ENCODE results near the gene SURF6. TPM values are rescaled to one million over a fixed set of nuclear protein-coding genes. Genes with fewer than 3 reads are reported as not detected.
"Not testable (repeated sequence)": the region's sequence is repeated elsewhere in the genome, so short reads cannot be mapped to it uniquely, and the experiment has no call there.

SURF6 gene
- total RNA-seq, 4 donors from 2014 or later = 16.1 to 41.2 (median 26.8) TPM

GRCh38 chr9:133380734-133381133 lies 44.7 kb upstream of the SURF6 start:
- Histone ChIP-seq H3K27ac (no peak overlapping the region), H3K4me1 (peaks cover 0 to 6% (median 2%) of the 10 kb centered on the region in 4 donors), H3K9me3 (no peaks in the 10 kb centered on the region), H3K4me3 (no peak overlapping the region), H3K27me3 (no peaks in the 10 kb centered on the region), H3K36me3 (no peaks in the 10 kb centered on the region)
- DNase-seq = no peak
- TF ChIP-seq, protein P1, sequence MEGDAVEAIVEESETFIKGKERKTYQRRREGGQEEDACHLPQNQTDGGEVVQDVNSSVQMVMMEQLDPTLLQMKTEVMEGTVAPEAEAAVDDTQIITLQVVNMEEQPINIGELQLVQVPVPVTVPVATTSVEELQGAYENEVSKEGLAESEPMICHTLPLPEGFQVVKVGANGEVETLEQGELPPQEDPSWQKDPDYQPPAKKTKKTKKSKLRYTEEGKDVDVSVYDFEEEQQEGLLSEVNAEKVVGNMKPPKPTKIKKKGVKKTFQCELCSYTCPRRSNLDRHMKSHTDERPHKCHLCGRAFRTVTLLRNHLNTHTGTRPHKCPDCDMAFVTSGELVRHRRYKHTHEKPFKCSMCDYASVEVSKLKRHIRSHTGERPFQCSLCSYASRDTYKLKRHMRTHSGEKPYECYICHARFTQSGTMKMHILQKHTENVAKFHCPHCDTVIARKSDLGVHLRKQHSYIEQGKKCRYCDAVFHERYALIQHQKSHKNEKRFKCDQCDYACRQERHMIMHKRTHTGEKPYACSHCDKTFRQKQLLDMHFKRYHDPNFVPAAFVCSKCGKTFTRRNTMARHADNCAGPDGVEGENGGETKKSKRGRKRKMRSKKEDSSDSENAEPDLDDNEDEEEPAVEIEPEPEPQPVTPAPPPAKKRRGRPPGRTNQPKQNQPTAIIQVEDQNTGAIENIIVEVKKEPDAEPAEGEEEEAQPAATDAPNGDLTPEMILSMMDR (IDR thresholded peaks at IDR 0.05) = no peak
- no peak for TF ChIP-seq POLR2A (IDR thresholded peaks at IDR 0.05)

GRCh38 chr9:133379153-133380086 lies 43.4 kb upstream of the SURF6 start:
- no peaks in the 10 kb centered on the region for H3K36me3 ChIP-seq
- no peaks in the 10 kb centered on the region for H3K27me3 ChIP-seq
- TF ChIP-seq, protein P1 (IDR thresholded peaks at IDR 0.05) = no peak
- no peak for TF ChIP-seq POLR2A (IDR thresholded peaks at IDR 0.05)
- H3K4me3 ChIP-seq = no peak overlapping the region
- no peak for DNase-seq
- H3K9me3 ChIP-seq = no peaks in the 10 kb centered on the region
- no peak overlapping the region for H3K27ac ChIP-seq
- H3K4me1 ChIP-seq = peaks cover 0 to 12% (median 6%) of the 10 kb centered on the region in 4 donors

DNA sequence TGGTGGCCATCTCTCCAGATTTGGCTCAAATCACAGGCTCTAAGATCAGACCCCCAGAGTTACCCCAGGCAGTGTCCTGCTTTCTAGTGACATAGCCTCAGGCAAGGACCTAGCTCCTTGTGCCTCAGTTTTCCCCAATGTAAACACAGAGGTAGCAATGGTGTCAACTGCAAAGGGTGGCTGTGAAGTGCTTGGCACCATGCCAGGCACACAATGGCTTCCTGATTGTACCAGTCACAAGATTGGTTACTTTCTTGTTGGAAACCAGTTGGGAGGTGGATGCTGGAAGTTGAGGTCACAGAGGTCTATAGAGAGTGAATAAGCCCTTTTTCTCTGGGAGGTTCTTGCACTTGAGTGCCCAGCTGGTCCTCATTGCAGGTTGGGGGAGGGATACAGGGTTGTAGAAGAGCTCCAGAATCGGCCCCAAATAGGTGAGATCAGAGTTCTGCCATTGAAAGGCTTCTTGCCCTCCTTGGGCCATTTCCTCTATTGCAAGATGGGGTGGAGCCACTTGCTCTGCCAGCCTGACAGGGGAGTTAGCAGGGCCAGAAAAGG lies 42.5 kb upstream of the SURF6 start:
- H3K4me3 ChIP-seq = no peak overlapping the region
- peaks cover 0 to 18% (median 9%) of the 10 kb centered on the region in 4 donors for H3K4me1 ChIP-seq
- TF ChIP-seq, protein P1 (IDR thresholded peaks at IDR 0.05) = no peak
- TF ChIP-seq POLR2A (IDR thresholded peaks at IDR 0.05) = no peak
- H3K36me3 ChIP-seq = peaks cover 0 to under 1% (median 0%) of the 10 kb centered on the region in 3 donors
- no peaks in the 10 kb centered on the region for H3K9me3 ChIP-seq
- no peak overlapping the region for H3K27ac ChIP-seq
- no peak for DNase-seq
- no peaks in the 10 kb centered on the region for H3K27me3 ChIP-seq

- H3K36me3 ChIP-seq = peaks cover 0 to 7% (median 0%) of the 10 kb centered on the region in 3 donors
- no peak overlapping the region for H3K4me3 ChIP-seq
- no peak for DNase-seq
- no peaks in the 10 kb centered on the region for H3K27me3 ChIP-seq
- no peaks in the 10 kb centered on the region for H3K9me3 ChIP-seq
- H3K4me1 ChIP-seq = peaks cover 4 to 26% (median 10%) of the 10 kb centered on the region in 4 donors
- no peak for TF ChIP-seq POLR2A (IDR thresholded peaks at IDR 0.05)
- TF ChIP-seq, protein P1 (IDR thresholded peaks at IDR 0.05) = no peak
- no peak overlapping the region for H3K27ac ChIP-seq
Measured at GRCh38 chr9:133377721-133378216, 41.8 kb upstream of the SURF6 start.

DNA sequence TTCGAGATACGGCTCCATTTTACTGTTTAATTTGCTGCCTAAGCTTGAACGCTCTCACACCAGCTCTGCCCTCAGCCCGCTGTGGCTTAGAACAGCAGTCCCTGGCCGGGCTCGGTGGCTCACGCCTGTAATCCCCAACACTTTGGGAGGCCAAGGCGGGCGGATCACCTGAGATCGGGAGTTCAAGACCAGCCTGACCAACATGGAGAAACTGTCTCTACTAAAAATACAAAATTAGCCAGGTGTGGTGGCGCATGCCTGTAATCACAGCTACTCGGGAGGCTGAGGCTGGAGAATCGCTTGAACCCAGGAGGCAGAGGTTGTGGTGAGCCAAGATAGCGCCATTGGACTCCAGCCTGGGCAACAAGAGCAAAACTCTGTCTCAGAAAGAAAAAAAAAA lies 41.3 kb upstream of the SURF6 start:
- not testable (repeated sequence) for H3K27ac ChIP-seq, H3K9me3 ChIP-seq, H3K27me3 ChIP-seq

More for the DNA sequence above, 41.3 kb upstream of the SURF6 start:
- peaks cover 0 to 12% (median 0%) of the 10 kb centered on the region in 3 donors for H3K36me3 ChIP-seq
- not testable (repeated sequence) for DNase-seq, H3K4me3 ChIP-seq
- H3K4me1 ChIP-seq = peaks cover 5 to 30% (median 13%) of the 10 kb centered on the region in 4 donors
